ENCODE results near the gene MSH5.
"Not testable (repeated sequence)": the region's sequence is repeated elsewhere in the genome, so short reads cannot be mapped to it uniquely, and the experiment has no call there.

Gene MSH5

DNA sequence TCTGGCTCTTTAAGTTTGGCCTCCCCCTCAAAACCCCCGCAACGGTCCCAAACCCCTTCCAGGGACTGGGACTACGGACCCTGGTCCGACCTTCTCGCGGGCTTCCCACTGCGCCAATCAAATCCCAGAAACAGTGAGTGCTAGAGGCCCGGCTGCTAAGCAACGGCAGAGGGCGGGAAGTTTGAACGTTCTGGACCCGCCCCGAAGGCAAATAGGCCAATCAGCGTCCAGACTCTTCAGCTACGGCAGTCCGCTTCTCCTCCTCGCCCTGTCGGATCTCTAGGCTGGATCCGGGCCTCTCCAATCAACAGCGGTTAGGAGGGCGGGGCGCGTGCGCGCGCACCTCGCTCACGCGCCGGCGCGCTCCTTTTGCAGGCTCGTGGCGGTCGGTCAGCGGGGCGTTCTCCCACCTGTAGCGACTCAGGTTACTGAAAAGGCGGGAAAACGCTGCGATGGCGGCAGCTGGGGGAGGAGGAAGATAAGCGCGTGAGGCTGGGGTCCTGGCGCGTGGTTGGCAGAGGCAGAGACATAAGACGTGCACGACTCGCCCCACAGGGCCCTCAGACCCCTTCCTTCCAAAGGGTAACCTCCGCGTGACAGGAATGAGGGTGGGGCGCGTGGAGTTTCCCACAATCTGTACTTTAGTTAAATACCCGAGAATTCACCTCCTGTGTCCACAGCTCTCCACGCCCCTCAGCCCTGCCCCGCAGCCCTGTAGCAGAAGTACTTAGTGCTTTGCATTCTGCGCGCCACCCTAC is at the start of gene MSH5:
TSS of gene MSH5 (plus strand) at position 367 of the 758 bp plus-strand sequence. CDS start 462 bp downstream, outside the sequence.
- DNase-seq = peak; percentile 95

DNA sequence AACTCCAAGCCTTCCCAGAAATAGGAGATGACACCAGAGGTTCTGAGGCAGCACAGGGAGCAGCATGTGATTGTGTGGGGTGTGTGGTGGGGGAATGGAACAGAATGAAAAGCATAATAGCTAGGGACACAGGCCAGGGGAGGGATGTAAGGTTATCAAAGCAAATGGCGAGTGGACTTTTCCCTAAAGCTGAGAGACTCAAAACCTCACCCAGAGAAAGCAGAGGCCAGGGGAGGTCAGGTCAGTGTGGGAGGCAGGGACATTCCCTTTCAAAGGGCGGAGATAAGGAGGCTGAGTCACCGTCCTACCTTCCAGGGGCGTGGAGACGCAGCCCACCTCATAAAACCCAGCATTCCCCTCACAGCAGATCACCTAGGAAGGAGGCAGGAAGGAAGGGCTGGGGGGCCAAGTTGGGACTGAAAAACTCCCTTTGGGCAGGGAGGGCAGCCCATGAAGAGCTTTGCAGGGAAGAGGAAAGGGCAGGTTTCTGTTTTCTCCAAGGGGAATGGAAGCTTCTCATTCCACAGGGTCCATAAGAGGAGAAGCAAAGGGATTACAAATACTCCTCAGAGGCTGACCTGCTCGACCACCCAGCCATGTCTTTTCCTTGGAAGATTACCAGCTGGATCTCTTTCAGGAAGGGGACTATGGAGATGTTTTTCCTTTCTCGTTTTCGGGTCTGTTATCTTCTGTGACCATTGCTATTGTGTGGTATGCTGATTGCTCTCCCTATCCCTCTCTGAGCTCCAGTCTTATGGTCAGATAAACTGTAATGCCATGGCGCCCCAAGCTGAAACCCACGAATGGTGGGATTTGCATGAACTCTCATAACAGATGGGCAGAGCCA is 49.4 kb upstream of the MSH5 start:
- no peak for DNase-seq

DNA sequence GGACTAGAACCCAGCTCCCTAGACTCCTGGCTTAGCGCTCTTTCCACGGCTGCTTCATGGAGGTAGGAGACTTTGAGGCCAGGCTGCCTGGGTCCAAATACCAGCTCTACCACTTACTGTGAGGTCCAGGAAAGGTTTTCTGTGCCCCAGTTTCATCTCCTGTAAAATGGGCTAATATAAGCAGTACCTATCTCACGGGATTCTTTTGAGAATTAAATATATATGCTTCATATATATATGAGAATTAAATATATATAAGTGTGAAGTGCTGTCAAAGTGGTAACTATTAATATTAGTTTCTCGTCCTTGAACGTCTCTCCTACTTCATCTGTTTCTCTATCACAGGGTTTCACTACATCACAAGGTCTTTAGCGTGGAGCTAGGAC is 48.7 kb upstream of the MSH5 start:
- DNase-seq = no peak

DNA sequence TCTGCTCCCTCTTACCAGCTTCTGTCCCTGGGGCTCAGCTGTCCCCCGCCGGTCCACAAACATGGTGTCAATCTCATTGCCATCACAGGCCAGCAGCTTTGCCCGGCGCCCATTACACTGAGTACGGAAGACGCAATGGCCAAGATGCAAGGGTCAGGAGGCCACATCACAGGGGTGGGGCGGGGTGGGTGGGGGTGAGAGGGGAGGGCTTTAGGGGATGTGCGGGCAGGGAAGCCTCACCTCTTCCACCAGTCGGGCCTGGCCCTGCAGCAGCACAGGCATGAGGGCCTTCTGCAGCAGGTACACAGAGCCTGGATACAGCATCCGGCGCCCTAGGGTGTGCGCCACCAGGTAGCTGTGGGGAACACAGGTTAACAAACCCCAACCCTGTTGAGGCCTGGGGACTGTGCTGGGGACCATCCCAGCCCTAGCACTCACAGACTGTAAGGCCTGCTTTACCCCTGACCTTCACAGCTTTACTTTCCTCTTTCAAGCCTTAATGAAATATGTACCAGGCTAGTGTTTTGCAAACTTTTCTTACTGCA is 48.2 kb upstream of the MSH5 start:
- no peak for DNase-seq

DNA sequence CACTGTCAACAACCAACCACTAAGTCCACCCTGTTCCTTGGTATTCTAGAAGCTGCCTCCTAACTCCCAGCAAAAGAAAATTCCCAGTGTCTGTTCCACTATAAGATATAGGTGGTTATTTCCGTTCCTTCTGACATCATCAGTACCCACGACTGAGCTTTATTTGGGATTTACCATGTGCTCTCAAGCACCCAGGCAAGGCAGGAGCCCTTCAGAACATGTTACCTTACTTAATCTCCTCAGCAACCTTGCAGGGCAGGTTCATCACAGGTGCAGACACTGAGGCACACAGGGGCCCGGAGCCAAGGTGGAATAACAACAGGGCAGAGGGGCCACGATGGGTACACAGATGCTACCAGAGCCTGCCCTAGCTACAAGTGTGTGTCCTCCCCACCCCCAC is 47.5 kb upstream of the MSH5 start:
- DNase-seq = no peak

DNA sequence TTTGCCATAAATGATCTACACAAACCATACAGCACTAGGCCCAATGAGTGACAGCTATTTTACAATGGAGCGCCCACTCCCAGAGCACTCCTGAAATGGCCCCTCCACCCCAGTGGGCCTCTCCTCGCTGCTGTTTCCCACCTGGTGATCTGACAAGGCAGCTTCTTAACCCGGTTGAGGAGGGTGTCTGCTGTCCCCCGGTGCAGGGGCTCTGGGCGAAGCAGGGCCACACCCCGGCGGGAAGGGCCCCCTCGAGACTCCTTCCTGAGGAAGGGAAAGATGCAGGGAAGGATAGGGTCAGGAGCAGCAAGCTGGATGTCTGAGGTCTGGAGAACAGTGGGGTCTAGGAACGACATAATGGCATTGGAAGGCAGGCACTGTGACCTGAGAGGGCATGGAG is 46.9 kb upstream of the MSH5 start:
- DNase-seq = no peak

DNA sequence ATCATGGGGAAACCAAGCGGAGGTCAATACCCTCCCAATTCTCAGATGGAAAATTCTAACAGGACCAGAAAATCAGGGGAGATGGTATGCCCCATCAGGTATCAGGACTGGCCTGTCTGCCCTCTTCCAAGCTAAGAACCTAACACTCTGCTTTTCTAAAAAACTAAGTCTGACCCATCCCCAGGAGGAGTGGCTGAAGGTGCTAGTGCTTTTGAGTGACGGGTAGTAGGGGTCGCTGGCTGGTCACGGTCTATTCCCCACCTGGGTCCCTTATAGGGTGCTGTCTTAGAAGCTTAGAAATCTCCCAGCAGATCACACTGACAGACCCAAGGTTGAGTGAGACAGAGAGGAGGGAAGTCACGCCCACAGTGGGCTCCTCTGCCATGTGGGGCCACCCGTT is 46.3 kb upstream of the MSH5 start:
- no peak for DNase-seq

DNA sequence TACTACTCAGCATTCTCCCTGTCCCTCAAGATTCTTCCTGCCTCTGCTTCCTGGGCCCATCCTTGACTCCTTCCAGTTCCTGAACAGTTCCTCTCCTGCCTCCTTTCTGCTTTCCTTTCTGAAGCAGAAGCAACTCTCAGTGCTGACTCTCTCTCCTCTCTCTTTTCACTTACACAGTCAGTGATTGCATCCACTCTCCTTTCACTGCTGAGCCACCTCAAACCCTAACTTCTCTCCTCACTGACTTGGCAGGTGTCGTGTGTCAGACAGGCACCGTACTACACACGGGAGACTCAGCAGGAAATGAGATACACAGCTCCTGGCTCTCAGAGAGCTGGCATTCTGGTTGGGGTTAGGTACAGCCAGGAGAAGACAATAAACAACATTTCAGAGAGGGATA is 42.2 kb upstream of the MSH5 start:
- DNase-seq = no peak

DNA sequence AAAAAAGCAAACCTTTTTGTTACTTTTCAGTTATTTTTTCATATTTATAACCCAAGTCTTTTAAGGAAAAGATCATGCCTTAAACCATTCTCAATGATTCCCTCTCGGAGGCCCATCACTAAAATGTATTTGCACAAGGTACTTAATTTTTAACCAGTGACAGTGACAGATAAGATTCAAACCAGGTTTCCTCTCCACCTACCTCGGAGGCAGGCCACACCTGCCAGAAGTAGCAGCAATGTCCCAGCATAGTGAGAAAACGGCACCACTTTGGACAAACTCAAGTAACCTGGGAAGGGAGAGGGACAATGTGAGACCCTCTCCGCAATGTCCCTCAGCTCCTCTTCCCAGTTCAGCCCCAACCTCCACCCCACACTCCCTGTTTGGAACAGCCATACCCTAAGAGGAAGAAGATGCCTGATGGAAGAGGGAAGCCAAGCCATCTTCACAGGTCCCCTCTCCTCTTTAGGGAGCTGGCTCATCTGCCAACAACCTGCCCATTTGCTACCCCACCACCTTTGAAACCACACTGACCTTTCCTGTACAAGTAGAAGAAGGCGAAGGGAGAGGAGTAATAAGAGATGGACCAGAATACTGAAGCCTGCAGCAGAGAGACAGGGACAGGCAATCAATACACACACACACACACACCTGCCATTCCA is 38.9 kb upstream of the MSH5 start:
- DNase-seq = no peak

DNA sequence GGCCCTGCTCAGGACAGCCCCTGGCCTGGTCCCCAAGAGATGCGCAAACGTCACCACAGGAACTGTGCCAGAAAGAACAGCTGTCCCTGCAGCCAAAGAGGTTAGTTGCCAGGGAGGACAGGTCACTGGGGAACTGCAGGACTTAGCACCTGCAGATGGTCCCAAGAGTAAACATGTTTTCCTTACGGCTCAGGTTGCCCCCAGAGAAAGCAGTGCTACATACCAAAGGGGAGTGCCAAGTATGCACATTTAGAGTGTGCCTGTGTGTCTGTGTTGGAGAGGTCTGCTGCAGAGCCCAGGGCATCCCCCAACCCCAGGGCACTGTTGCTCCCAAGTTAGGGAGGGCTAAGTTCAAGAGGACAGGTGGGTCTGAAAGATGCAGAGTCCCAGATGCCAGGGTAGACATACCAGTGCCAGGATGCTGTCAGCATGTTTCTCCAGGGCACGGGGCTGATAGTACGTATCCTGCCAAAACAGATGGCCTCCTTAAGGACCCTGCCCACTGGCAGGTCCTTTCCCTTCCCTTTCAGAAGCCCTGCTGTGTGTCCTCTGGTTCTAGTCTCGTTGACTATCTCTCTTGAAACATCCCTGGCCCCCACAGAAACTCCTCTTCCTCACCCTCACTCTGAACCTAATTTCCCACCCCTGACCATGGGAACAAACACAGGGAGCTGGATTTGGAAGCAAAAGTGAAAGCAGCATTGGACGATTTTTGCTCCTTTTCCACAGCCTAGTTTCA is 38.0 kb upstream of the MSH5 start:
- DNase-seq = no peak

DNA sequence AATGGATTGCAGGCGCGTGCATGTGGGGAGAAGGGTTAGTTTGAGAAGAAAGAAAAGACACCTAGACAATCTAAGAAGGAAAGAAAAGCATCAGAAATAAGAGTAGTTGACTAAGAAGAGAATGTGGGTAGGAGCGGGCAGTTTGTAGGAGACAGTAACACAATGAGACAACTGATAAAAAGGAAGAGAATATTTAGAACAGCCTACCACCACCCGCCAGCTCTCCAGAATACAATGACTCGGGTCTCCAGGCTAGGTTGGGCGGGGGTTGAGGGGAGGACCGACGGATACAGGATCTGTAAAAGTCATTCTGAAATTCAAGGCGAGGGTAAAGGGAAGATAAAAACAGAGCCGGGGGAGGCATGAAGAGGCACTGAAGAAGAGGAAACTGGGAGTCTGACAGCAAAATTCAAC is 37.4 kb upstream of the MSH5 start:
- DNase-seq = peak; percentile 35

DNA sequence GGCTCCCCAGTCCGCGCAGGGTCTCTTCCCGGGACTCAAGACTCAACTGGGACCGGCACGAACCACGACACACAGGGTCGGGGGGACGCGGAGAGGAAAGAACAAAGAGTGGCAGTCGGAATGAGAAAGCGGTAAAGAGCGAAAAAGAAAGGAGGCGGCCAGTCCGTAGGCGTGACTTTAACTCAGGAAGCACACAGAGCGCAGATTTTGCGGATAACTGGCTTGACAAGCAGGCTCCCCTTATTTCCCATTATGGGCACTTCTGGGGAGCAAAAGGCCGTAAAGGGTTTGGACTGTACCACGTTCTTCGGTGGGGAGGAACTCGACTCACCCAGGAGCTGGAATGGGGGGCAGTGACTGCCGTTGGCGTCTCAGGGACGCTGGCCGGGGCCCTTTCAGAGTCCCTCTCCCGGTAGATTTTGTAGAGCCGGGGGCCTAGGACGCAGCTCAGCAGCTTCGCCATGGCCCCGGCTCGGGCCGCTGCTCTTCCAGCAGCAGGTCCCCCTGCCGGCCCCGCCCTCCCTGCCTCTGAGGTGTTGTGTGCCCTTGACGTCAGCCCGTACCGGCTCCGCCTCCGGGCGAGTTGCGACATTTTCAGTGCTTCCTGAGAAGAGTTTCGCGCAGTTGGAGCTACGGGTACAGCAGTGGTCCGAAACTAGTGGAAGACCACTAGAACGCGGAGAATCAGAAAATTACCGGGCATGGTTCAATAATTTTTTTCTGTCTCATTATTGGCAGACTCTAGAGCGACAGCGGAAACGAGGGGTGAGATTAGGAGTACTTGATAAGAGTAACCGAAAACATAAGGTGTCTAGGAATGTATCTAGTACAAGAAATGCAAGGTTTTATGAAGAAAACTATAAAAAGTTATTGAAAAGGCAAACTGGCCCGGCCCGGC is 36.7 kb upstream of the MSH5 start, which contains the start of gene ABHD16A:
TSS of gene ABHD16A (minus strand) at position 506 of the 898 bp plus-strand sequence. CDS start at position 463, 43 bp downstream.
- DNase-seq = peak; percentile 95

DNA sequence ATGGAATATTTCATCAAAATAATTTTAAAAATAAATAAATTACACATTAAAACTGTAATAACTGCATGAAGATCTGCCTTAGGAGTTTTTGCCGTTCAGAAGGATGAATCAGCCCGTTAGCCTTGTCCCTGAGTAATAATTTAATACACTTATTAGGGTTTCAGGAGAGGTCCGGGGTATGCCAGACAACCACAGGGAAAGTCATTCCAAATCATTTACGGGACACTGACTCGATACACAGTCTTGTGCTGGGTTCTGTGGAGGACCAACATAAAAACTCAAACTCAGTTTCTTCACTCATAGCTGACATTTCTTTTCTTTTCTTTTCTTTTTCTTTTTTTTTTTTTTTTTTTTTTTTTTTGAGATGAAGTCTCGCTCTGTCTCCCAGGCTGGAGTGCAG is 33.9 kb upstream of the MSH5 start:
- no peak for DNase-seq

DNA sequence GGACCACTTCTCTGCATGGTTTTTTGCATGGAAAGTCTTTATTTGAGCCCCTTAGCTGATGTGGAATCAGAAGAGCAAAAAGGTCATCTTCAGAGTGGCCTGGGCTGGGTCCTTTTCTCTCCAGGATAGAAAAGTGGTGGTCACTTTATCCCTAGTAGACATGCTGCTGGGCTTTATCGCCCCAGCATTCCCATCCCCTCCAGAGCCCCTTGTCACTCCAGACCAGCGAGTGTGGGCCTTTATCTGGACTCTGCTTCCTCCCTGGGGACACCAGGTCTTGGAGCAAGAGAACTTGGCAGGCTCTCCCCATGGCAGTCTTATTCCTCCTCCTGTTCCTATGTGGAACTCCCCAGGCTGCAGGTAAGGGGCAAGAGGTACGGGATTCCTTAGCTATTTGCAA is 33.2 kb upstream of the MSH5 start, which contains the start of gene LY6G6F:
TSS of gene LY6G6F (plus strand) at position 268 of the 400 bp plus-strand sequence. CDS start at position 309, 41 bp downstream.
- DNase-seq = no peak

DNA sequence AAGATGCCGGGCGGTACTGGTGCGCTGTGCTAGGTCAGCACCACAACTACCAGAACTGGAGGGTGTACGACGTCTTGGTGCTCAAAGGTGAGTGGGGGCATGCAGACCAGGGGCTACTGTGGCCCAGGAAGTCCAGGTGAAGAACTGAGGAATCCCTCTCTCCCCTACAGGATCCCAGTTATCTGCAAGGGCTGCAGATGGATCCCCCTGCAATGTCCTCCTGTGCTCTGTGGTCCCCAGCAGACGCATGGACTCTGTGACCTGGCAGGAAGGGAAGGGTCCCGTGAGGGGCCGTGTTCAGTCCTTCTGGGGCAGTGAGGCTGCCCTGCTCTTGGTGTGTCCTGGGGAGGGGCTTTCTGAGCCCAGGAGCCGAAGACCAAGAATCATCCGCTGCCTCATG is 32.1 kb upstream of the MSH5 start:
- DNase-seq = no peak

DNA sequence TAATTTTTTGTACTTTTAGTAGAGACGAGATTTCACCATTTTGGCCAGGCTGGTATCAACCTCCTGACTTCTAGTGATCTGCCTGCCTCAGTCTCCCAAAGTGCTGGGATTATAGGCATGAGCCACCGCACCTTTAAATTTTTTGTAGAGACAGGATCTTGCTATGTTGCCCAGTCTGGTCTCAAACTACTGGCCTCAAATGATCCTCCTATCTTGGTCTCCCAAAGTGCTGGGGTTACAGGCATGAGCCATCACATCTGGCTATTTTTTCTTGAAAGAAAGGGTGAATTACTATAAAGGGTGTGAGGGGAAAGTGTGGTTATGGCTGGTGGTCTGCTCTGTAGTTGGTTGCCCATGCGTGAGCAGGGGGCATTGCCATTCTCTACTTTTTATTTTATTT is 31.6 kb upstream of the MSH5 start:
- no peak for DNase-seq

DNA sequence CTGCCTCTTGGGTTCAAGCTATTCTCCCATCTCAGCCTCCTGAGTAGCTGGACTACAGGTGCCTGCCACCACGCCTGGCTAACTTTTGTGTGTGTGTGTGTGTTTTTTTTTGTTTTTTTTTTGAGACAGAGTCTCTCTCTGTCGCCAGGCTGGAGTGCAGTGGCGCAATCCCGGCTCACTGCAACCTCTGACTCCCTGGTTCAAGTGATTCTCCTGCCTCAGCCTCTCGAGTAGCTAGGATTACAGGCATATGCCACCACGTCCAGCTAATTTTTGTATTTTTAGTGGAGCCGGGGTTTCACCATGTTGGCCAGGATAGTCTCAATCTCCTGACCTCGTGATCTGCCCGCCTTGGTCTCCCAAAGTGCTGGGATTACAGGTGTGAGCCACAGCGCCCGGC is 30.6 kb upstream of the MSH5 start:
- not testable (repeated sequence) for DNase-seq

DNA sequence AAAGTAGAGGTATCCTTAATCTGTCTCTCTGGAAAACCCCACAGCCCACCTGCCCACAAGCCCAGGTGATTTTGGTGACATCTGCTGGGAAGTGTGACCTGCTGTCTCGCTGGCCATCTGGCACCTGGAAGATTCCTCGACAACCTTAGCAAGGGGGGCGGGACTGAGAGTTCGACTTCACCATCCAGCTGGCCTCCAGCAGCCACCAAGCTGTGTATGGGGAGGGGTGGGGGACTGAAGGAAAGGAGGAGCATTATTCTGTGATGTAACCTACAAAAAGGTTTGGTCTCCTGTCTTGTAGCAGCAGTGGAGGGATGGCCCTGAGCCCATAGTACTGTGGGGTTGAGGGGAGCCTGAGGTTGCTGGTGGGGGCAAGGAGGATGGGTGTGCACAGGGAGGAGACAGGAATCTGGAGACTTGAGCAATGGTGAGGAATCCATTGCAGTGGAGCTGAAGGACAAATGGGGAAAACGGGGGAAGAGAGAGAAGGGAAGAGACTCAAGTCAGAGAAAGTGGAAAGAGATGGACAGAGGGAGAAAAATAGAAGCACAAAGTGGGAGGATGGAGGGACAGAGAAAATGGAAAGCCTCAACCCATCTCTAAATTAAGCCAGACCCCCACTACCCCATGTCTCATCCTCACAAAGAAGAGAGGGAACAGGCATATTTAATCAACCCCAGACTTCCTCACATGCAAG is 29.1 kb upstream of the MSH5 start:
- no peak for DNase-seq

DNA sequence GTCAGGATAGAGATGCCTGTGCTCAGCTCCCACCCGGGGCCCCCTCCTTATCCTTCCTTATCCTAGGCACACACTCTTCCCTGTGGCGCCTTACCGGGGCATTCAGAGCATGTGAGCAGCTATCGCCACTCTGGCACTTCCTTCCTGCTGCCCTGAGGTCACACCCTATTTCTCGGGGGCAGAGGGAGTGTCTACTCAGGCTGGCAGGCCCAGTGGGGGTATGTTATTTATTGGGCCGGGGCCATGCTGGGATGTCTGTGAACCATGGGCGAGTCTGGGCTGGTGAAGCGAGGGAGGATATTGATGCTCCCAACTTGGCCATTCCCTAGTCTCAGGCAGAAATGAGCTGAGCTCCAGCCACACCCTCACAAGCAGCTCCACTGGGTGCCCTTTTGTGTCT is 28.6 kb upstream of the MSH5 start:
- DNase-seq = no peak

DNA sequence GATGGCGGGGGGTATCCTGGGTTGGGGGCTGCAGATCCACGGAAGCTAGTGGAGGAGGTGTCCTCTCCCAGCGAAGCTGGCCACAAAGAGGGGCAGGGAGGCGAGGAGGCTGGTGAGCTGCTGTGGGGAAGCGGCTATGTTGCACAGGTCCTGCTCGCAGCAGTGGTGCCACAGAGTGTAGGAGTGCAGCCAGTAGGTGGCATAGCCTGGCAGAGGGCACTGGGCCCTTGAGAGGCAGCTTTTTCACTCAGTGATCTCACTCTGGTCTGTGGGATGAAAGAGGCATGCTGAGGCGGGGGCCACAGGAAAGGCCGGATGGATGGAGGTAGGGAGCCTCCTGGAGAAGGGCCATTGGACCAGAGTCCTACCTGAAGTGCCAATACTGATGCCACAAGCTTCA is 27.5 kb upstream of the MSH5 start:
- no peak for DNase-seq

DNA sequence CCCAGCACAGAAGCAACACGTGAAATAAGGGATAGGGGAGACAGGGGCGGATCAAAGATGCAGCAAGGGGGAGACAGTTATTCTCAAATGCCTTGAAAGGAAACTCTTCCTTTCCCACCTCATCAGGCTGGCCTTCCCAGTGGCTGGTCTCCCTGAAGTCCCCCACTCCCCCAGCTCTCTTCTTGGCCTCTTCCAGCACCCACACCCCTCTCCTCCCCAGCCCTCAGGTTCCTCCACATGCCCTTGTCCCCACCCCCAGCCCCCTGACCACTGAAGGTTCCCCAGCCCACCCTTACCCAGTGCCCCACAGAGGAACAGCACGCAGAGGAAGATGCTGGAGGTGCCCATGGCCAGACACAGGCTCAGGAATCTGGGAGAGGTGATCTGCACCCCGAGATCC is 26.3 kb upstream of the MSH5 start:
- no peak for DNase-seq
